HL-60 (cell line): Measurements from ENCODE around the gene ASCC1.

Source experiments
- POLR2AphosphoS5 ChIP-seq: IDR thresholded peaks from 2 replicates; pipeline ENCODE4 v1.6.1; 2012; ENCODE audit warnings: low read depth
- TF ChIP-seq, protein P1 (sequence below): IDR thresholded peaks from one replicate; pipeline ENCODE4 v1.5.1; 2011; ENCODE audit warnings: low read length, control low read depth, inconsistent platforms; ENCODE audit not compliant: insufficient read depth

DNA sequence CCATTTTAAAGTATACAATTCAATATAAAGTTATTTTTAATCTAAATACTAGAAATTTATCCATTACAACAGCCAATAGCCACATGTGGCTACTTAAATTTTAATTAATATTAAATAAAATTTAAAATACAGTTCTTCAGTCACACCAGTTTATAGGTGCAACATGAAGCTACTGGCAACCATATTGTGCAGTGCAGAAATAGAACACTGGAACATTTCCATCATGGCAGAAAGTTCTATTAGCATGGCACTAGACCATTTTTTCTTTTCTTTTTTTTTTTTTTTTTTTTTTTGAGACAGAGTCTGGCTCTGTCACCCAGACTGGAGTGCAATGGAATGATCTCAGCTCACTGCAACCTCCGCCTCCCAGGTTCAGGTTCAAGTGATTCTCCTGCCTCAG lies 5.2 kb upstream of the ASCC1 start:
- TF ChIP-seq POLR2AphosphoS5 = no peak
- TF ChIP-seq, protein P1, sequence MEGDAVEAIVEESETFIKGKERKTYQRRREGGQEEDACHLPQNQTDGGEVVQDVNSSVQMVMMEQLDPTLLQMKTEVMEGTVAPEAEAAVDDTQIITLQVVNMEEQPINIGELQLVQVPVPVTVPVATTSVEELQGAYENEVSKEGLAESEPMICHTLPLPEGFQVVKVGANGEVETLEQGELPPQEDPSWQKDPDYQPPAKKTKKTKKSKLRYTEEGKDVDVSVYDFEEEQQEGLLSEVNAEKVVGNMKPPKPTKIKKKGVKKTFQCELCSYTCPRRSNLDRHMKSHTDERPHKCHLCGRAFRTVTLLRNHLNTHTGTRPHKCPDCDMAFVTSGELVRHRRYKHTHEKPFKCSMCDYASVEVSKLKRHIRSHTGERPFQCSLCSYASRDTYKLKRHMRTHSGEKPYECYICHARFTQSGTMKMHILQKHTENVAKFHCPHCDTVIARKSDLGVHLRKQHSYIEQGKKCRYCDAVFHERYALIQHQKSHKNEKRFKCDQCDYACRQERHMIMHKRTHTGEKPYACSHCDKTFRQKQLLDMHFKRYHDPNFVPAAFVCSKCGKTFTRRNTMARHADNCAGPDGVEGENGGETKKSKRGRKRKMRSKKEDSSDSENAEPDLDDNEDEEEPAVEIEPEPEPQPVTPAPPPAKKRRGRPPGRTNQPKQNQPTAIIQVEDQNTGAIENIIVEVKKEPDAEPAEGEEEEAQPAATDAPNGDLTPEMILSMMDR = no peak
